Left renal pelvis (tissue), 4 donors: ENCODE data around the gene MED27. TPM values are rescaled to one million over a fixed set of nuclear protein-coding genes. Genes with fewer than 3 reads are reported as not detected.

Source experiments
- DNase-seq, 4 donors: peaks; one replicate each; pipeline ENCODE4 v3.0.0-alpha.2; 2013; ENCODE audit warnings: low read depth in 4 of 4, low spot score in 3 of 4
- polyA plus RNA-seq, 4 donors: library from polyadenylated mRNA; unstranded; fragments of 120-200 nt; gene quantifications; one replicate each; pipeline ENCODE4 v1.2.1, GENCODE V29; 2013; ENCODE audit not compliant: insufficient read length in 4 of 4

The MED27 gene
- polyA plus RNA-seq, 4 donors, result 17.1 to 22.4 (median 21.8) TPM

DNA sequence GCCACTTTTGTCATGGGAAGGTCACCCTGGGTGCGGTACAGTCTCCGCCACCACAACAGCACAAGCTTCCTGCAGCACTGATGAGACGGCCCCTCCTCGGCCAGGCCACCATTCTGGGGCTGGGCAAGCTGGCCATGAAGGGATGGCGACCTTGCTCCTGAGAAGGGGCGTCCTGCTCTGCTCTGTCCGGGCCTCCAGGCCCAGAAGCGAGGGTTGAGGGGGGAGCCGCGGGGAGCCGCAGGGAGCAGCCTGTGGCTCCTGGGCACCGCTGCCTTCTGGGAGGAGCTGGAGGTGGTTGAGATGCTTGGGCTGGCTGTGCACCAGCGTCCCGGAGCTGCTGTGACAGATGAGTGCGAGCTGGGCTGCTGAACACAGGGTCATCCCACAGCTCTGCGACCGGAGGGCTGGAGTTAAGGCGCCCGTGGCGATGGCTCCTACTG, 255.5 kb downstream of the MED27 start:
- no peak for DNase-seq

GRCh38 chr9:131823701-131824146, 255.9 kb downstream of the MED27 start:
- DNase-seq, result no peak

DNA sequence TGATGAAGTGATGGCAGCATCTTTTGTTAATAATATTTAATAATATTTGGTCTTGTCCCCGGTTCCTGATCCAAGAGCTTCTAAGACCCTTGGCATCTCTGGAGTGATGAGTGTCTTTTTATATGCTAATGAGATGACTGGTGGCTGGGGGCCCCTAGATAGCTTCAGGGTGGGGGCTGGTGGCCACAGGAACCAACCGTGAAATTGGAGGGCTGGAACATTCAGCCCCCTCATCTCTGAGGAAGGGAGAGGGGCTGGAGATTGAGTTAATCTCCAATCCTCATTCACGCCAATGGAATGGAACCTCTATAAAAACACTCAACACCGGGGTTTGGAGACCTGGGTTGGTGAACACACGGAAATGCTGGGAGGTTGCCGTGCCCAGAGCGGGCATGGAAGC, 261.6 kb downstream of the MED27 start:
- DNase-seq, result no peak

DNA sequence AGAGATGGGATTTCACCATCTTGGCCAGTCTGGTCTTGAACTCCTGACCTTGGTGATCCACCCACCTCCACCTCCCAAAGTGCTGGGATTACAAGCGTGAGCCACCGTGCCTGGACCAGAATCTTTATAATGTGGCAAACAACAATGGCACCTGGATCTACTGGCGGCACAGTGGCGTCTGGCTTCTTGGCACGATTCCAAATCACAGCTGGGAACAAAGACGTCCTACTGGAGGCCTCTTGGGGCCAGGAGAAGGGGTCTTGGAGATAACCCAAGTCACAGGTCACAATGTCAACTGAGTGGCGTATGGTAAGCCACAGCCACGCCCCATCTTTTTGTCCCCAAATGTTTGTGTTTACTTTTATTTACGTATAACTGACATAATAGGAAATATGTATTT, 262.0 kb downstream of the MED27 start:
- no peak for DNase-seq

DNA sequence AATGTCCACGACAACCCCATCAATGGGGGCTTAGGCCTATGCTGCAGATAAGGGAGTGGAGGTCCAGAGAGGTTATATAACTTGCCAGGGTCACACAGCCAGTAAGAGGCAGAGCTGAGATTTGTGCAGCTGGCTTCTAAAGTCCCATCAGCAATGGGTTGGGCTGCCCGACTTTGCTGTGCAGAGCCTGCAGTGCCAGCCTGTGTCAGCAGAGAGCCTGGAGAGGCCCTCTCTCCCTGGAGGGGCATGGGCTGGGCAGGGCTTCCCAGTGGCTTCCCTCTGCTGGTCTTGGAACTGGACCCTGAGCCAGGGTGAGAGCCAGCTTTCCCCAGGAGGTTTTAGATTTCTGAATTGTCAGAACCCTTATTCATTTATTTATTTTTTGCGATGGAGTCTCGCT, 262.6 kb downstream of the MED27 start:
- DNase-seq, result no peak

DNA sequence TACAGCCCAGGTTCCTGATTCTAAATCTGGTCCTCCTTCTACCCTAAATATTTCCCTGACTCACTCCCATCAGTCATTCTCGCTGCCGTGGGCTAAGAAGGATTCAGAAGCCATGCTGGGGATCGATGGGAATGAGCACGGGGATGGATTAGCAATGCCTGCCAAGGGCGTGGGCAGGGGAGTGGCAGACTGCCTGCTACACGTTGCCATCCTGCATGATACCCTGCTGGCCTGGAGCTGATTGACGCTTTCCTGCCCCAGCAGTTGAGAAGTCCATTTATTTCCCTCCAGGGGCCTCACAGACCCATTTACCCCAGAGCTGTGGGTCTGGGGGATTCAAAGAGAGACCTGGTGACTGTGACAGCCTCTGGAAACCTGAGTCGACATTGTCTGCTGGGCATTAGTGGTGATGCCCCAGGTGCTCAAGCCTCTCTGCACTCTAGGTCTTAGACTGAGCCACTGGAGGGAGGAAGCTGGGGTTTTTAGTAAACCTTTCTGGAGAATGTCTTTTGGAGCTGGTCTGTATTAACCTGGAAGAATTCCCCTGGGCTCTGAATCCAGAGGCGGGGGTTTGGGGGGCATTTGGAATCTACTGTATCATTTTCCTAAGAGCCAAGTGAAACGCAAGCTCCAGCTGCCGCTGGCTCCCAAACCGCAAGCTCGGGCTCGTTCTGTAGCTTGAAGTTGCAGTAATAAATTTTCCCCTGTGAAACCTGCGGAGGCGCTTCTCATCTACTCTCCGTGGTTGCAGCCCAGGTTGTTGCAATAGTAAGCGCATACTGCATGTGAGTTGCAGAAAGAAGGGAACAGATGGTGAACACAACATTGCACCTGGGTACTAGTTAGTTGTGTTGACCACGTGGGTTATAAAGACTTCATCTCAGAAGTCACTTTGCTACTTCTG, 263.4 kb downstream of the MED27 start:
- no peak for DNase-seq

DNA sequence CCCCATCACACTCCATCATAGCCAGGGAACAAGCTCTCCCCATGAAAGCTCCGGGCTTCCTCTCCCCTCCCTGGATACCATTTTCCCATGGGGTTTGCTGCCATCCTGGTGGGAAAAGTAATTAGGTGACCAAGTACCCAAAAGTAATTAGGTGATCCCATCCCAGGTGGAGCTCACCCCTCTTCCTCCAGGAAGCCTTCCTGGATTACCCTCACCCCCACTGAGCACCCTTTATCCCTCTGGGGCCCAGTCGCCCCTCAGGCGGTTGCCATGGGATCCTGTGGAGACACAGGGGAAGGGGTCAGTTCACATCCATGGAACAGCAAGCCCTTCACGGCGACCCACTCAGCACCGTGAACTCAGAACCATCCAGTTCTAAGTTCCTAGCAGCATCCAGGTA, 265.0 kb downstream of the MED27 start:
- no peak for DNase-seq

DNA sequence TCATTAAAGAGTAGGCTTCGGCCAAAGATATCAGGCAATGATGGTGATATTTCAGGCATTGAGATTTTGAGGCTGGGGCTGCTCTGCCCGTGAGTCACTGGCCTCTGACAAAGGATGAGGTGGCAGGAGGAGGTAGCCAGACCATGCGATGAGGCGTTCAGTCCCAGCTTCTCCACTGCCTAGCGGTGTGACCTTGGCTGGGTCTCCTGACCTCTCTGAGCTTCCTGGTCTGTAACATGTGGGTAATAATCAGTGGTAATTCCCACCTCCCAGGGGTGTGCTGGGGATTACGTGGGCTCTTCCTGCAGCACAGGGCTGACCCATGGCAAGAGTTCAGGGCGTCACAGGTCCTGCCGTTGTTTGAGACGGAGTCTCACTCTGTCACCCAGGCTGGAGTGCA, 266.6 kb downstream of the MED27 start:
- DNase-seq, result no peak

GRCh38 chr9:131812116-131812790, 267.4 kb downstream of the MED27 start:
- no peak for DNase-seq

GRCh38 chr9:131811405-131811804, 268.3 kb downstream of the MED27 start:
- no peak for DNase-seq

DNA sequence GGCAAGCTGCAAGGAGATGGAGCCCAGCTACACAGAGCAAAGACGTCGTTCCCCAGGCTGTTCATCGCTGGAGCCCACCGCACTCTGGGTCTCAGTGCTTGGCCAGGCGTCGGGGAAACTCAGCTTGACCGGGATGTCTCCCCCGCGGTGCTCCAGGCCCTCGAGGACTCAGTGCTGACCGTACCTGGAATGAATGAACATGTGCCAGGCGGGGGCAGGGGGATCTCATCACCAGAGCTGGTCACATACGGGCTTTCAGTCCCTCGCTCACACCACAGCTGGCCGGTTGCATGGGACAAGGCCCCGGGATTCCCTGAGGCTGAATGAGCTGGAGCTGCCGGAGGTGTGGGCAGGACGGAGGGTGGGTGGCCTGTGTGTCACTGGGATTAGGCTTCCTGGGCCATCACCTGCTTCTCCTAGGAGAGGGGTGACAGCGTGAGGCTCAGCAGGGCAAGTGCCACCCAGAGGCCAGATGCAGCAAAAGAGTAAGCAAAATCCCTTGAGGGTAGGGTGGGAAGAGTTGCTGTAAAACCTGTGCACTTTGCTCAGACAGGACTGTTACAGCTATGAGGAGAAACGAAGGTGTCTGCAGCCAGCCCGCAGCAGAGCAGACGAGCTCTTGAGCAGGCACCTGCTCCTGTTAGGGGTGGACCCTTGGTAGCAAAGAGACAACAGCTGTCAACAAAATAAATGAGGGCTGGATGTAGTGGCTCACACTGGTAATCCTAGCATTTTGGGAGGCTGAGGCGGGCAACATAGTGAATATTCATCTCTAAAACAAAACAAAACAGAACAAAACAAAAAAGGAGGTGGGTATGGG, 269.1 kb downstream of the MED27 start:
- no peak for DNase-seq

Other genes starting within 250 kb of the MED27 start
- under 1 TPM; 0.33 to 0.50 (median 0.38) TPM for gene NTNG2, start 82.2 kb upstream of the MED27 start, polyA plus RNA-seq